Stimulated activated CD8-positive, alpha-beta memory T cell treated with anti-CD3 and anti-CD28 coated beads, Interleukin-4, amount 100 ng/mL, for 24 hours (primary cell): Measurements from ENCODE around the gene SNX30.

Source experiments
- DNase-seq: peaks from one replicate; pipeline ENCODE4 v3.0.0-alpha.2; 2020; ENCODE audit warnings: low read depth

The SNX30 gene

GRCh38 chr9:112886351-112886750 lies 135.8 kb downstream of the SNX30 start:
- no peak for DNase-seq

DNA sequence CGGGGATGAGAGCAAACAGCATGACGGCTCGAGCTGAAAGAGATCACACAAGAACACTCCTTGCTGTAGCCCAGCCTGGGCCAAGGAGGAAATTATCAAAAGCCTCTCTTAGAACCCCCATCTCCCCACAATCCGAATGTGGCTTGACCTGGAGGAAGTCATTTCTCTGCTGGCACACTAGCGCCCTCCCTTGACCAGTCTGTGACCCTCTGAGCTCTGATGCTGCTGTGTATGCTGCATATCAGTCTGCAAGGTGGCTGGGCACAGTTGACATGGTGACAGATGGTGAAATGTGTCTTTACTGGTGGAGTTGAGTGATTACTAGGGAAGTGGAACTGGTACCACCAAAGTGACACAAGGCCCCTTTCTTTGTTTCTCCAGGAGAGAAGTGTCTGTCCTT lies 136.8 kb downstream of the SNX30 start:
- DNase-seq: no peak

DNA sequence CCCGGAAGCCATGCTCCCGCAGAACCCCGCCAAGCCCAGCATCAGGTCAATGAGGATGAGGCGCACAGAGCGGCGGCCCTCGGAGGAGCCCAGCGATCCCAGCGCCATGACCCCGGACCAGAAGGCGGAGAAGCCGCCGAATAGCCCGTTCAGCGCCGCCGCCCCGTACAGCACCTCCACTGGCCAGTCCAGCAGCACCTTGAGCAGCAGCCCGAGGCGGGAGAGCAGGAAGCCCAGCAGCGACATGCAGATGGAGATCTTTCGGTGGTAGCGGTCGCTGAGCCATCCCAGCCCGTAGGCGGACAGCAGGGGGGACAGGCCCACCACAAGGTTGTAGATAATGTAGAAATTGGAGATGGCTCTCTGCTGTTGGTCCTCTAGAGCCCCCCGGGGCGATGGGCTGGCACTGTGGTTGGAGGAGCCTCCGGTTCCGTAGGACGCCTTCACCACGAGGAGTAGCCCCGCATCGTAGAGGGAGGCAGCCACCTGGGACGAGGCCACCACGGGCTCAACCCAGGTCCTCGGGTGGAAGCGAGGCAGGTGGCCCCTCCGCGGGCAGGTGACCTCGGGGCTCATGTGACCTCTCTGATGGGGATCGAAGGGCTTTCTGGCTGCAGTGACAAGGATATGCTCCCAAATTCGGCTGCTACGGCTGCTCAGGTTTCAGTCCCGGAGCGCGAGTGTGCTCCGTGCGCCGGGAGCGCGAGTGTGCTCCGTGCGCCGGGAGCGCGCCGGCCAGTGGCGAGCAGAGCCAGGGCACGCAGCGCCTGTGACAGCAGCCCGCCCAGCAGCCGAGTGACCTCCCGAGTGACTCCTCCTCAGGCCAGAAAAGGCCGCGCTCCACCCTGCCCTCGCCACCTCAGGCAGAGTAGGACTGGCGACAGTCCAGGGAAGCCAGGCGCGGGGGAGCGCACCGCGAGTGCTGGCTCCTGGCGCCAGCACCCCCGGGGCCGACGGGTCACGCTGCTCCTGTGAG lies 139.8 kb downstream of the SNX30 start, which contains the start of gene SLC46A2:
SLC46A2 (minus strand) TSS at position 771 of the 976 bp plus-strand sequence; CDS start at position 576, 195 bp downstream.
- no peak for DNase-seq

- DNase-seq: no peak
These were observed 141.0 kb downstream of the SNX30 start for GRCh38 chr9:112891521-112891920.

DNA sequence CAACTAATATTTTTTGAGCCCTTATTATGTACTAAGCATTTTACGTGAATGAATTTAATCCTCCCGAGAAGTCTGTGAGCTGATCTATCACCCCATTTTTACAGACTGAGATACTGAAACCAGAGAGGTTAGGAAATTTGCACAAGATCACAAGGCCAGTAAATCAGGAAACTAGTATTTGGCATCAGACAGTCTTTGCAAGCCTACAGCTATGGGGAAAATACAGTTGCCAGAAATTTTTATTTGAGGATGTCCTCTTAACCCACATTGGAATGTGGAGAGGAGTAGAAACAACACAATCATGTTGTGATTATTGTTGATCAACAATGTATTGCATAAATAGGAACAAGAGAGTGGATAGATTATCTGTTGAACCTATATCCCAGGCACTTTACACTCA lies 142.4 kb downstream of the SNX30 start:
- no peak for DNase-seq

DNA sequence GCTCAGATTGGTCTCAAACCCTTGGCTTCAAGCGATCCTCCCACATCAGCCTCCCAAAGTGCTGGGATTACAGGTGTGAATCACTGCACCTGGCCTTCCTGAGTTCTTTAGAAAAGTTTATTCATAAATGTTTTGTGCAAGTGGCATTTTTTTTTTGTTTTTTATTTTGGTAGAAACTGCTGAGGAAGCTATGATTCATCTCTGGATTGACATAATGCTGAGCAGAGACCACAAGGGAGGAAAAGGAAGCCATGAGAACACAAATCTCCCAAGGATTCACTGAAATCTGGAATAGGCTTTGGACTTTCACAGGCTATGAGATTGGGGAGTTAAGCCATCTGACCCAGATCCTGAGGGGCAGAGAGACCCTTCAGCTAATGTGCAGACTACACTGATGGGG lies 143.5 kb downstream of the SNX30 start:
- DNase-seq: no peak

- no peak for DNase-seq
These were observed 144.1 kb downstream of the SNX30 start for GRCh38 chr9:112894699-112895098.

DNA sequence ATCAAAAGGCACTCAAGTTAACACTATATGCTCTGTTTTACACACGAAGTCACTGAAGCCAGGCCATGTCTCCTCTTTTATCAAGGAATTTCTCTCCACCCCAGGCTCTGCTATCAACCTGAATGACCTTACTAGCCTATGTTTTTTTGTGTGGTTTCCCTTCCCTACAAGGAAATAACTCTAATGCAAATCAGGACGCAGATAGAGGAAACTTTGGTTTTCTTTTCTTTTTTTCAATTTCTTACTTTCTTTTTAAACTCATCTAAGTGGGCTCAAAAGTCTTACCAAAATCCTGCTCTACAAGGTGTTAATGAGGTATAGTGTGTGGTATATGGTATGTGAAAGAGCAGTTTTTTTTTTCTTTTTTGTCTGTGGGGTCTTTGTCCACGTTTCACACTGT lies 145.6 kb downstream of the SNX30 start:
- DNase-seq: no peak

DNA sequence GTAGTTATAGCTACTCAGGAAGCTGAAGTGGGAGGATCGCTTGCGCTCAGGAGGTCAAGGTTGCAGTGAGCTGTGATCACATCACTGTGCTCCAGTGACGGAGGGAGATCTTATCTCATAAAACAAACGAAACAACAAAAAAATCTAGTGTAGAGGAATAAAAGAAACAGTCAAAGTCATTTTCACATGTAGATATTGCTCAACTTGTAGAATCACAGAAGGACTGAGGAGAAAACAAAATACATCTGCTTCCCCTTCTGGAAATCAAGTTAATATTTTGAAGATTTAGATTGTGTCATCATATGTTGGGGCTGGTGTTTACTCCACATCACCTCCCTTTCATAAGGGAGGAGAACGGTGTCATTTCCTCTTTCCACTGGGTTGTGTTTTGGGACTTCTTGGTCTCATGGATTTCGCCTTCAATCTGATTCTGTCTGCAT lies 148.3 kb downstream of the SNX30 start:
- no peak for DNase-seq

- DNase-seq: no peak
These were observed 149.9 kb downstream of the SNX30 start for GRCh38 chr9:112900488-112900887.

GRCh38 chr9:112900901-112901300 lies 150.3 kb downstream of the SNX30 start:
- DNase-seq: no peak

GRCh38 chr9:112905084-112905483 lies 154.5 kb downstream of the SNX30 start:
- no peak for DNase-seq

DNA sequence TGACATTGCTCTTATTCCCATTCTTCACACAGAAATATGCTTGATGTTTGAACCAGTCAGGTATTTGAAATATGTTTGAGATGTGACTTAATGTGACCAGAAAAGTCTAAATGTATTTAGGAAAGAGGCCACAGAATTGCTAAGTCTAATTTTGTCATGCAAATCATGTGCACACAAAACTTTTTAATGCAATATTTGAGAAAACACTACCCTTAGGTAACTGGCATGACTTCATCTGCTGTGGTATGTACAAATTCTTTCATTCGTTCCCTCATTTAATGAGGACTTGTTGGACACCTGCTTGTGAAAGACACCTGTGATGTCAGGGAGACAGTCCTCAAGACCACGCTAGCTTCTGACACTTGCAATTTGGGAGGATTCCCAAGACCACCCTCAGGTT lies 161.2 kb downstream of the SNX30 start:
- DNase-seq: no peak

- DNase-seq: no peak
These were observed 162.1 kb downstream of the SNX30 start for GRCh38 chr9:112912636-112913035.

DNA sequence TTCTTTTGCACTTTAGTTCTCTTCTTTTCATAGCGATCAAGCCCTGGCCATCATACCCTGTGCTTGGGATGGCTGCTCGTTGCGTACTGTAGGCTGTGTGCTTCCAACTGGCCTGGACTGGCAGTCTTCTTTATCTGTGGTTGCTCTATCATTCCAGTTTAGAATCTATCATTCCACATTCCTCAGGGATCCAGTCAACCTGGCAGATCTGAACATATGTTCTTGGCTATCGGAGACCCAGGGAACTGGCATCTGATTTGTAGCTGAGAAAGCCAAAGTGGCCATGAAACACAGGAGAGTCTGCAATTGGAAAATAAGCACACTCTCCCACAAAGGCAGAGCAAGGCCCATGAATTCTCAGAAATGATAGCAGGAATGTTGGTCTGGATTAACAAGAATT lies 162.8 kb downstream of the SNX30 start:
- no peak for DNase-seq

DNA sequence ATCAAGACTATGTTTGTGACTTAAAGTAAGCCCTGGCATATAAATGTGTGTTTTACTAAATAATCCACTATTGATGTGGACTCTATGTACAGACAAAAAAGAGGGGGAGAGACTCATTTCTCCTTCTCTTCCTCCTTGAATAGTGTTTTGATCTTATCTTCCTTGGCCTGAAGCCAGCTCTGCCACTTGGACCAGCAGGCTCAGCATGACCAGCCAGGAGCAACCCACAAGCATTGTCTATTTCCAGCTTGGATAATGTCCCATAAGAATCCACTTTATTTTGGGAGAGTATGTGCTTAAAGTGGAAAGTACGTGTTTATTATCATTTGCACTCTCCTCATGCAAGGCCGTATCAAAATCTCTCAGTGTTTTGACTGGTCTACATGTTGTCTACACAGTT lies 164.0 kb downstream of the SNX30 start:
- no peak for DNase-seq

GRCh38 chr9:112917047-112917986 lies 166.8 kb downstream of the SNX30 start:
- DNase-seq: no peak

DNA sequence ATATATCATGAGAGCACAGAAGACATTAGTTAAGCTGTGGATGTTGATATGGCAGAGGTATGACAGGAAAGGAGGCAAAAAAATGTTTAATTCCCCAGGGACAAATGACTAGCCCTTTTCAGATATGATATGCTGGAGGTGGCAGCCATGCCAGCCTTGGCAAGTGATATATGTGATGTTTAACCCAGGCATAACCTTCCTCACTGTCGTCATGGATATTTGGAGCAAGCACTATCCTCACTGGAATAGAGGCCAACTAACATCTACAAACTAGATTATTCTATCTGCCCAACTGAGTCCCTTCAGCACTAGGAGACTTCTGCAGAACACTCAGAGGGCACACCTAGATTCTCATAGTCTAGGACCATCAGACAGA lies 167.4 kb downstream of the SNX30 start:
- no peak for DNase-seq

DNA sequence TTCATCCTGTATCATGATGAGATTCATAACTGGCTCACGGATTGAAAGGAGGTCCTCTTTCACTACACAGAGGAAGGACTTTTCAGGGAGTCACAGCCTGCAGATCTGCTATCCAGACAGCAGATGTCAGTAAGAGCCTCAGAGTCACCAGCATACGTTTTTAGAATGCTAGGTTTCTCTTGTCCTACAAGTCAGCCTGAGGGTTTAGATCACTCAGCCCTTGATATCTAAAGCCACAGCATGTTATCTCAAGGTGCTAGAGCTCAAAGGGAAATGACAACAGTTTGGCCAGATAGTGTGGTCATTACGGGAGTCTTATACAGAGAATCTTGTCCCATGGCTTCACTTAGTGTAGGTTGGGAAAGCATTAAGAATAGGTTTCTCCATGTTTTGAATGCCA lies 171.0 kb downstream of the SNX30 start:
- DNase-seq: no peak
